HepG2 (cell line): ENCODE results near the gene DUS3L. TPM values are rescaled to one million over a fixed set of nuclear protein-coding genes. Genes with fewer than 3 reads are reported as not detected.
A peak's percentile ranks its signal among the peaks of the same experiment; 100 is the strongest.

Experiments
- JARID2 ChIP-seq: sonication (generic); formaldehyde crosslinking; IDR thresholded peaks from 2 replicates; pipeline ENCODE4 v1.8.1; 2023; ENCODE audit warnings: missing genetic modification reagents, inconsistent platforms; ENCODE audit not compliant: insufficient replicate concordance
- NFAT5 ChIP-seq: sonication (generic); formaldehyde crosslinking; IDR thresholded peaks from 2 replicates; pipeline ENCODE4 v1.4.0; 2020; ENCODE audit warnings: missing genetic modification reagents
- STAT5B ChIP-seq: sonication (generic); formaldehyde crosslinking; IDR thresholded peaks from 2 replicates; pipeline ENCODE4 v1.4.0; 2020; ENCODE audit warnings: missing genetic modification reagents
- TOE1 ChIP-seq: sonication (generic); formaldehyde crosslinking; IDR thresholded peaks from 2 replicates; pipeline ENCODE4 v1.4.0; 2020; ENCODE audit warnings: mild to moderate bottlenecking, missing genetic modification reagents
- ZBTB3 ChIP-seq: sonication (generic); formaldehyde crosslinking; IDR thresholded peaks from 2 replicates; pipeline ENCODE4 v1.4.0; 2020; ENCODE audit warnings: low read depth, mild to moderate bottlenecking, moderate library complexity, missing genetic modification reagents, borderline replicate concordance
- ZBTB40 ChIP-seq, 2 experiments: fragments of 450-650 bp in 1 of 2; sonication (generic) in 1 of 2; formaldehyde crosslinking in 1 of 2; IDR thresholded peaks; 2 replicates each; pipeline versions ENCODE4 v1.6.1 to v1.8.0; 2016 to 2022; ENCODE audit warnings: antibody characterized with exemption in 1 of 2, mild to moderate bottlenecking in 1 of 2, missing genetic modification reagents in 1 of 2
- ZNF180 ChIP-seq: sonication (generic); formaldehyde crosslinking; IDR thresholded peaks from 2 replicates; pipeline ENCODE4 v1.4.0; 2020; ENCODE audit warnings: low read depth, missing genetic modification reagents, borderline replicate concordance
- ZNF276 ChIP-seq: sonication (generic); formaldehyde crosslinking; IDR thresholded peaks from 2 replicates; pipeline ENCODE4 v1.4.0; 2020; ENCODE audit warnings: mild to moderate bottlenecking, low read depth, missing genetic modification reagents
- ZNF468 ChIP-seq: sonication (generic); formaldehyde crosslinking; IDR thresholded peaks from 2 replicates; pipeline ENCODE4 v1.8.0; 2022; ENCODE audit warnings: mild to moderate bottlenecking, moderate library complexity, missing genetic modification reagents
- ZNF782 ChIP-seq: sonication (generic); formaldehyde crosslinking; IDR thresholded peaks from 2 replicates; pipeline ENCODE4 v1.4.0; 2020; ENCODE audit warnings: missing genetic modification reagents, mild to moderate bottlenecking, borderline replicate concordance
- polyA plus RNA-seq, 8 experiments: library from polyadenylated mRNA; depleted of rRNA in 3 of 8; stranded (reverse) in 7 of 8; unstranded in 1 of 8; fragments of >200 nt; fragmentation: Illumina TruSeq in 4 of 8; extraction: Trizol in 4 of 8; gene quantifications; 2 replicates each; pipeline versions ENCODE4 v1.2.1 to v1.2.3, GENCODE V29; 2011 to 2016; ENCODE audit warnings: low read depth in 4 of 8, missing spikeins in 1 of 8, mixed read lengths in 1 of 8; ENCODE audit not compliant: insufficient read depth in 1 of 8
- total RNA-seq, 5 experiments: library from RNA; depleted of rRNA; stranded (reverse); fragments of >200 nt; fragmentation: Illumina TruSeq; extraction: Trizol; gene quantifications; 2 replicates each; pipeline ENCODE4 v1.2.3, GENCODE V29; 2016; ENCODE audit warnings: low read depth in 1 of 5

DUS3L gene
- total and polyA plus RNA-seq, 2 of the 13 experiments (the other 11 are each of a cell fraction or from before 2014, with no cell fraction given) = 13.3 to 25.1 TPM

- TF ChIP-seq ZBTB40 (IDR thresholded peaks at IDR 0.05) (peak; percentile 46), ZBTB40 (CRISPR knock-in tag; IDR thresholded peaks at IDR 0.05) (peak; percentile 75), NFAT5 (CRISPR knock-in tag) (no peak), ZNF180 (CRISPR knock-in tag) (no peak), ZBTB3 (CRISPR knock-in tag) (peak; percentile 79; the same call in 1 of the 2 replicates), ZNF468 (no peak), JARID2 (CRISPR knock-in tag) (no peak), ZNF276 (CRISPR knock-in tag) (no peak; the same call in 1 of the 2 replicates), ZNF782 (CRISPR knock-in tag) (0 out of 2 replicates have a peak, but pooled peaks have one; percentile 77), TOE1 (no peak), STAT5B (CRISPR knock-in tag) (peak; percentile 20; the same call in 1 of the 2 replicates)
Measured at GRCh38 chr19:5790559-5791520, at the start of gene DUS3L (continued).
